GM12878 (cell line): Measurements from ENCODE around the gene ASAP2. TPM values are rescaled to one million over a fixed set of nuclear protein-coding genes. Genes with fewer than 3 reads are reported as not detected.
"Not testable (repeated sequence)": the region's sequence is repeated elsewhere in the genome, so short reads cannot be mapped to it uniquely, and the experiment has no call there.

ENCODE experiments used
- ATAC-seq: fragments of 200-7000 bp; cut with Tn5 transposase; 3 replicates; pipeline ENCODE4 v1.9.1; 2020; ENCODE audit warnings: mild to moderate bottlenecking, moderate library complexity
- BruUV-seq: library from RNA; stranded (reverse); fragments of 400-500 nt; replicated peaks from 2 replicates; lab custom pipeline; 2021; lab: Mats Ljungman, UMichigan
- CTCF ChIA-PET: fragments of 300-600 bp; sonication (Branson Sonifier 250); formaldehyde crosslinking; extraction: SDS; loops from one replicate; lab custom pipeline; 2021; ENCODE audit warnings: inconsistent platforms; lab: Yijun Ruan, JAX
- POLR2A ChIA-PET: fragments of 350-600 bp; formaldehyde crosslinking; extraction: SDS; loops from one replicate; lab custom pipeline; 2021; ENCODE audit warnings: inconsistent platforms; lab: Charles Lee
- RAD21 ChIA-PET: fragments of 300-600 bp; sonication (Branson Sonifier 250); formaldehyde crosslinking; loops from one replicate; lab custom pipeline; 2023; ENCODE audit warnings: antibody characterized with exemption; ENCODE audit not compliant: unreplicated experiment; lab: Charles Lee
- SMC1A ChIA-PET: fragments of 300-600 bp; sonication (Branson Sonifier 250); formaldehyde crosslinking; loops from one replicate; lab custom pipeline; 2023; ENCODE audit not compliant: unreplicated experiment, uncharacterized antibody; lab: Charles Lee
- DNase-seq: peaks from one replicate; pipeline ENCODE4 v3.0.0-alpha.2; 2011; ENCODE audit warnings: low read depth, low spot score
- FAIRE-seq: peaks from 3 replicates; lab custom pipeline; 2011; peaks lifted over from hg19 to GRCh38; lab: Jason Lieb, UNC
- H2AFZ ChIP-seq: 2 replicates; pipeline ENCODE4 v1.6.0; 2011; ENCODE audit warnings: low read depth, low read length, control low read depth; ENCODE audit not compliant: control insufficient read depth
- H3K27ac ChIP-seq: 2 replicates; pipeline ENCODE4 v1.5.1; 2011; ENCODE audit warnings: control low read depth; ENCODE audit not compliant: control insufficient read depth, insufficient read depth
- H3K27me3 ChIP-seq, 2 experiments: replicated peaks in 1 of 2; 2 replicates each; pipeline versions ENCODE4 v1.6.0 to v1.6.1; 2011; ENCODE audit warnings: low read length in 1 of 2; ENCODE audit not compliant: control insufficient read depth in 2 of 2, insufficient read depth in 2 of 2
- H3K36me3 ChIP-seq, 2 experiments: 2 replicates each; pipeline ENCODE4 v1.5.1; 2011; ENCODE audit warnings: low read length in 1 of 2; ENCODE audit not compliant: control insufficient read depth in 2 of 2, insufficient read depth in 2 of 2
- H3K4me1 ChIP-seq: 2 replicates; pipeline ENCODE4 v1.6.1; 2011; ENCODE audit warnings: mild to moderate bottlenecking, low read length, moderate library complexity, mixed read lengths; ENCODE audit not compliant: control insufficient read depth, insufficient read depth
- H3K4me2 ChIP-seq: 2 replicates; pipeline ENCODE4 v1.6.0; 2011; ENCODE audit warnings: control low read depth; ENCODE audit not compliant: control insufficient read depth, insufficient read depth
- H3K4me3 ChIP-seq: fragments of 200-600 bp; sonication (generic); 2 replicates; pipeline ENCODE4 v1.5.1; 2016
- H3K79me2 ChIP-seq: 2 replicates; pipeline ENCODE4 v1.6.0; 2011; ENCODE audit warnings: low read length; ENCODE audit not compliant: control insufficient read depth, insufficient read depth
- H3K9ac ChIP-seq: 2 replicates; pipeline ENCODE4 v1.8.0; 2011; ENCODE audit warnings: low read length, control low read depth, mixed read lengths; ENCODE audit not compliant: control insufficient read depth, insufficient read depth
- H3K9me3 ChIP-seq: replicated peaks from 3 replicates; pipeline ENCODE4 v1.5.1; 2011; ENCODE audit warnings: mild to moderate bottlenecking, low read length; ENCODE audit not compliant: control insufficient read depth, insufficient read depth
- H4K20me1 ChIP-seq: 2 replicates; pipeline ENCODE4 v1.6.0; 2011; ENCODE audit not compliant: control insufficient read depth, insufficient read depth
- ATF7 ChIP-seq: fragments of 450-650 bp; IDR thresholded peaks from 2 replicates; pipeline ENCODE4 v1.6.1; 2016; ENCODE audit warnings: low read depth, mild to moderate bottlenecking
- BACH1 ChIP-seq: fragments of 450-650 bp; IDR thresholded peaks from 2 replicates; pipeline ENCODE4 v1.6.1; 2017; ENCODE audit warnings: mild to moderate bottlenecking, borderline replicate concordance
- DPF2 ChIP-seq: fragments of 450-650 bp; IDR thresholded peaks from 2 replicates; pipeline ENCODE4 v1.6.1; 2017; ENCODE audit warnings: mild to moderate bottlenecking
- JUND ChIP-seq: IDR thresholded peaks from 2 replicates; pipeline ENCODE4 v1.6.1; 2012; ENCODE audit warnings: low read depth, mild to moderate bottlenecking, low read length, improper control_type of control experiment, moderate library complexity
- LARP7 ChIP-seq: fragments of 450-650 bp; IDR thresholded peaks from 2 replicates; pipeline ENCODE4 v1.6.1; 2017; ENCODE audit warnings: mild to moderate bottlenecking
- POU2F2 ChIP-seq: IDR thresholded peaks from 3 replicates; pipeline ENCODE4 v1.6.1; 2011; ENCODE audit warnings: low read depth, mild to moderate bottlenecking, low read length, borderline replicate concordance
- PRDM15 ChIP-seq: fragments of 450-650 bp; formaldehyde crosslinking; IDR thresholded peaks from 2 replicates; pipeline ENCODE4 v1.4.0; 2020; ENCODE audit warnings: mild to moderate bottlenecking, moderate library complexity
- RCOR1 ChIP-seq: conservative IDR thresholded peaks from 2 replicates; pipeline ENCODE4 v1.6.1; 2012; ENCODE audit warnings: low read depth, low read length, improper control_type of control experiment
- RELB ChIP-seq: fragments of 450-650 bp; IDR thresholded peaks from 2 replicates; pipeline ENCODE4 v1.6.1; 2017; ENCODE audit warnings: low read depth, mild to moderate bottlenecking, moderate library complexity
- SIN3A ChIP-seq: IDR thresholded peaks from 2 replicates; pipeline ENCODE4 v1.6.1; 2012; ENCODE audit warnings: low read depth, low read length, improper control_type of control experiment
- TAF1 ChIP-seq: IDR thresholded peaks from 2 replicates; pipeline ENCODE4 v1.6.1; 2011; ENCODE audit warnings: mild to moderate bottlenecking, low read depth, low read length, borderline replicate concordance
- TCF12 ChIP-seq: IDR thresholded peaks from 2 replicates; pipeline ENCODE4 v1.6.1; 2011; ENCODE audit warnings: low read depth, mild to moderate bottlenecking, low read length
- TCF7 ChIP-seq: IDR thresholded peaks from 2 replicates; pipeline ENCODE4 v1.6.1; 2014; ENCODE audit warnings: antibody characterized with exemption, borderline replicate concordance
- whole genome bisulfite sequencing: methylation state at CpG from one replicate; pipeline ENCODE4 v1.1.6; 2016; ENCODE audit warnings: low lambda C conversion rate; ENCODE audit not compliant: insufficient replicate concordance, insufficient coverage; ENCODE audit errors: missing lambda C conversion rate; 5-methylcytosine and 5-hydroxymethylcytosine counted together
- in situ Hi-C: fragments of 300-500 bp; cut with MboI; formaldehyde crosslinking; loops from 9 replicates; pipeline ENCODE4 v1.14.3; 2018; ENCODE audit warnings: mixed read lengths
- intact Hi-C: fragments of 100-400 bp; cut with micrococcal nuclease; formaldehyde crosslinking; loops from one replicate; pipeline ENCODE4 v1.14.2; 2022; ENCODE audit not compliant: unreplicated experiment
- polyA plus RNA-seq, 11 experiments: library from polyadenylated mRNA; depleted of rRNA in 4 of 11; unstranded in 6 of 11; stranded (reverse) in 5 of 11; fragments of >200 nt; fragmentation: Nextera tagmentation in 4 of 11; fragmentation: Illumina TruSeq in 1 of 11; extraction: Ambion mirVana in 4 of 11; extraction: Trizol in 1 of 11; gene quantifications; 1 replicate in 1 of 11; 2 replicates in 10 of 11; pipeline versions ENCODE4 v1.2.1 to v1.2.3, GENCODE V29; 2011 to 2016; ENCODE audit warnings: inconsistent platforms in 2 of 11, missing spikeins in 2 of 11, low read depth in 1 of 11
- total RNA-seq, 4 experiments: library from RNA; depleted of rRNA in 3 of 4; stranded (reverse); fragments of >200 nt in 3 of 4; fragmentation: Illumina TruSeq in 1 of 4; extraction: Trizol in 1 of 4; gene quantifications; 2 replicates each; pipeline versions ENCODE4 v1.2.1 to v1.2.3, GENCODE V29; 2013 to 2021

ASAP2 gene
- total and polyA plus RNA-seq, 10 of the 15 experiments (the other 5 are each of a cell fraction or from before 2014, with no cell fraction given) = 0.05 to 0.27 (median 0.07) TPM; not detected in 4

- H3K79me2 ChIP-seq, H3K27me3 ChIP-seq, H3K9me3 ChIP-seq, H2AFZ ChIP-seq, SMC1A ChIA-PET, H4K20me1 ChIP-seq, H3K4me3 ChIP-seq, CTCF ChIA-PET, H3K36me3 ChIP-seq, intact Hi-C loops, POLR2A ChIA-PET, BruUV-seq, H3K4me2 ChIP-seq, RAD21 ChIA-PET, in situ Hi-C loops, H3K4me1 ChIP-seq, ATAC-seq, DNase-seq, H3K9ac ChIP-seq, FAIRE-seq, H3K27ac ChIP-seq: not testable (repeated sequence)
- 72% methylated on average over 3 of the region's 3 CpGs for WGBS
Observed at GRCh38 chr2:9267286-9267685, 60.7 kb downstream of the ASAP2 start.

- 38% methylated on average over 18 of the region's 18 CpGs for WGBS
- no peaks in the 10 kb centered on the region for H3K79me2 ChIP-seq
- H3K4me2 ChIP-seq = no peak overlapping the region
- ChIA-PET RAD21 (no interaction called here), SMC1A (no interaction called here), POLR2A (no interaction called here), CTCF (no interaction called here)
- H3K36me3 ChIP-seq = no peaks in the 10 kb centered on the region
- intact Hi-C loops = no loop called here
- BruUV-seq = no TSS peak
- H3K9me3 ChIP-seq = no peaks in the 10 kb centered on the region
- no peaks in the 10 kb centered on the region for H3K4me1 ChIP-seq
- H2AFZ ChIP-seq = no peak overlapping the region
- H4K20me1 ChIP-seq = no peaks in the 10 kb centered on the region
- no peak overlapping the region for H3K4me3 ChIP-seq
- no peak overlapping the region for H3K27ac ChIP-seq
- FAIRE-seq = no peak
- H3K27me3 ChIP-seq = no peaks in the 10 kb centered on the region
- in situ Hi-C loops = no loop called here
- DNase-seq = no peak
- no peak overlapping the region for H3K9ac ChIP-seq
- no peak for ATAC-seq
- TF ChIP-seq TCF7 = no peak
- no peak for TF ChIP-seq POU2F2
- TF ChIP-seq RELB = no peak
- TF ChIP-seq JUND = no peak
- TF ChIP-seq TAF1 = no peak
- TF ChIP-seq BACH1 = no peak
- TF ChIP-seq LARP7 = no peak
- TF ChIP-seq SIN3A = no peak
- no peak for TF ChIP-seq ATF7
- TF ChIP-seq DPF2 = no peak
- no peak for TF ChIP-seq TCF12
- no peak for TF ChIP-seq RCOR1
- TF ChIP-seq PRDM15 (CRISPR knock-in tag) = no peak
Observed at GRCh38 chr2:9268301-9269080, 61.9 kb downstream of the ASAP2 start.
